ENCODE data around the gene HCFC1R1.

- TF ChIP-seq CTCF (conservative IDR thresholded peaks at IDR 0.05) (no peak), ZFX (IDR thresholded peaks at IDR 0.05) (no peak)
These were observed 893 bp downstream of the HCFC1R1 start for GRCh38 chr16:3022684-3023414.

All from C4-2B (cell line).